MCF 10A (cell line): ENCODE data around the gene LMTK2. TPM values are rescaled to one million over a fixed set of nuclear protein-coding genes. Genes with fewer than 3 reads are reported as not detected.

Experiments
- BruUV-seq: library from RNA; stranded (reverse); fragments of 400-500 nt; replicated peaks from 2 replicates; lab custom pipeline; 2021; lab: Mats Ljungman, UMichigan
- CTCF ChIA-PET: fragments of 300-600 bp; sonication (Branson Sonifier 250); formaldehyde crosslinking; extraction: SDS; loops from one replicate; lab custom pipeline; 2021; ENCODE audit warnings: antibody characterized with exemption, inconsistent platforms; lab: Yijun Ruan, JAX
- POLR2A ChIA-PET: fragments of 300-600, 350-650 bp; sonication (Branson Sonifier 250); formaldehyde crosslinking; extraction: SDS; loops from one replicate; lab custom pipeline; 2020; ENCODE audit warnings: antibody characterized with exemption, inconsistent platforms; lab: Yijun Ruan, JAX
- DNase-seq: peaks from one replicate; pipeline ENCODE4 v3.0.0-alpha.2; 2018; ENCODE audit not compliant: unreplicated experiment
- H3K27ac Mint-ChIP-seq: one replicate; pipeline ENCODE4 v1.8.0; 2022; ENCODE audit warnings: mild to moderate bottlenecking, low read depth, mixed read lengths; ENCODE audit not compliant: unreplicated experiment
- H3K27me3 Mint-ChIP-seq: one replicate; pipeline ENCODE4 v1.8.0; 2022; ENCODE audit warnings: mixed read lengths; ENCODE audit not compliant: insufficient read depth, unreplicated experiment
- H3K36me3 Mint-ChIP-seq: one replicate; pipeline ENCODE4 v1.8.0; 2022; ENCODE audit warnings: mild to moderate bottlenecking, moderate library complexity, mixed read lengths; ENCODE audit not compliant: insufficient read depth, unreplicated experiment
- H3K4me1 Mint-ChIP-seq: one replicate; pipeline ENCODE4 v1.8.0; 2022; ENCODE audit warnings: mixed read lengths; ENCODE audit not compliant: insufficient read depth, unreplicated experiment
- H3K4me3 Mint-ChIP-seq: one replicate; pipeline ENCODE4 v1.8.0; 2022; ENCODE audit warnings: mild to moderate bottlenecking, moderate library complexity, mixed read lengths; ENCODE audit not compliant: unreplicated experiment
- H3K9me3 Mint-ChIP-seq: one replicate; pipeline ENCODE4 v1.8.0; 2022; ENCODE audit warnings: mixed read lengths; ENCODE audit not compliant: unreplicated experiment
- intact Hi-C: fragments of 100-400 bp; cut with micrococcal nuclease; formaldehyde crosslinking; loops from 2 replicates; pipeline ENCODE4 v1.14.1; 2022
- total RNA-seq: library from RNA; stranded (reverse); gene quantifications from 2 replicates; pipeline ENCODE4 v1.2.3, GENCODE V29; 2022
- TF ChIP-seq, protein P1 (sequence below): fragments of 200-600 bp; IDR thresholded peaks from one replicate; pipeline ENCODE4 v1.8.0; 2022; ENCODE audit warnings: antibody characterized with exemption, mild to moderate bottlenecking; ENCODE audit not compliant: unreplicated experiment

Gene LMTK2
- total RNA-seq, 1 experiment from 2014 or later, result 16.8 TPM

DNA sequence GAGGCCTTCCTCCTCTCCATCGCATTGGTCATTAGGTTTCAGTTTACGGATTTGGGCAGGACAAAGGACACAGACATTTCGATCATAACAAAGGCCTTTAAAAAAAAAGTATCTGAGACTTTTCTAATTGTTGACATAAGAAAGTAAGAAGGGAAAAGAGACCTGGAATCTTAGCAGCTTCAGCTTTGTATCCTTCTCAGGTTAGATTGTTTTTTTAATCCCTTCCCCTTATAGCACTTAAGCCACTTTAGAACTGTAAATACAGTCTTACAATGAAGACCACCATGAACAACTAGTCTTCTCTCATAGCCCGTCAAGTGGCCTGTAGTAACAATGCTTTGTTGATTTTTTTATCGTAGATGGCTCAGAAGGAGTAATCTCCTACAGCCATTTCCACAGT, 45.2 kb downstream of the LMTK2 start:
- Mint-ChIP-seq H3K27ac (no peak overlapping the region), H3K4me3 (no peak overlapping the region), H3K27me3 (no peaks in the 10 kb centered on the region), H3K9me3 (no peaks in the 10 kb centered on the region), H3K36me3 (peaks cover 55% of the 10 kb centered on the region), H3K4me1 (no peaks in the 10 kb centered on the region)
- TF ChIP-seq, protein P1, sequence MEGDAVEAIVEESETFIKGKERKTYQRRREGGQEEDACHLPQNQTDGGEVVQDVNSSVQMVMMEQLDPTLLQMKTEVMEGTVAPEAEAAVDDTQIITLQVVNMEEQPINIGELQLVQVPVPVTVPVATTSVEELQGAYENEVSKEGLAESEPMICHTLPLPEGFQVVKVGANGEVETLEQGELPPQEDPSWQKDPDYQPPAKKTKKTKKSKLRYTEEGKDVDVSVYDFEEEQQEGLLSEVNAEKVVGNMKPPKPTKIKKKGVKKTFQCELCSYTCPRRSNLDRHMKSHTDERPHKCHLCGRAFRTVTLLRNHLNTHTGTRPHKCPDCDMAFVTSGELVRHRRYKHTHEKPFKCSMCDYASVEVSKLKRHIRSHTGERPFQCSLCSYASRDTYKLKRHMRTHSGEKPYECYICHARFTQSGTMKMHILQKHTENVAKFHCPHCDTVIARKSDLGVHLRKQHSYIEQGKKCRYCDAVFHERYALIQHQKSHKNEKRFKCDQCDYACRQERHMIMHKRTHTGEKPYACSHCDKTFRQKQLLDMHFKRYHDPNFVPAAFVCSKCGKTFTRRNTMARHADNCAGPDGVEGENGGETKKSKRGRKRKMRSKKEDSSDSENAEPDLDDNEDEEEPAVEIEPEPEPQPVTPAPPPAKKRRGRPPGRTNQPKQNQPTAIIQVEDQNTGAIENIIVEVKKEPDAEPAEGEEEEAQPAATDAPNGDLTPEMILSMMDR, result no peak
- CTCF ChIA-PET, result interaction anchor here (1.2 kb wide), 1 partner anchor 17 kb away, joined by 3 read pairs; no protein-coding TSS in a partner anchor
- BruUV-seq, result no TSS peak
- POLR2A ChIA-PET, result interaction anchor here (0.6 kb wide), 1 partner anchor 1427 kb away, joined by 3 read pairs; no protein-coding TSS in a partner anchor
- DNase-seq, result no peak
- intact Hi-C loops, result no loop called here

DNA sequence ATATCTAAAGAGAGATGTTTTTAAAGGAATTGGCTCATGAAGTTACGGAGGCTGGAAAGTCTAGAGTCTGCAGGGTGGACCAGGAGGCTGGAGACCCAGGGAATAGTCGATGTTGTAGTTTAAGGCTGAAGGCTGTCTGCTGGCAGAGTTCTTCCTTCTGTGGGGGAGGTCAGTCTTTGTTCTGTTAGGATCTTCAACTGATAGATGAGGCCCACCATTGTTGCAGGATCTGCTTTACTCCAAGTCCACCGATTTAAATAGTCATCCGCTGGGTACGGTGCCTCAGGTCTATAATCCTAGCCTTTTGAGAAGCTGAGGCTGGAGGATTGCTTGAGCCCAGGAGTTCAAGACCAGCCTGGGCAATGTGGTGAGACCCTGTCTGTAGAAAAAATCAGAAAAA, 50.0 kb downstream of the LMTK2 start:
- Mint-ChIP-seq H3K27ac (no peak overlapping the region), H3K9me3 (no peaks in the 10 kb centered on the region), H3K4me1 (no peaks in the 10 kb centered on the region), H3K27me3 (no peaks in the 10 kb centered on the region), H3K36me3 (peaks cover 34% of the 10 kb centered on the region), H3K4me3 (no peak overlapping the region)
- POLR2A ChIA-PET, result no interaction called here
- CTCF ChIA-PET, result interaction anchor here (0.6 to 2.1 kb wide), 5 partner anchors 9 to 143 kb away, joined by 3 to 18 read pairs (median 4); no protein-coding TSS in a partner anchor
- intact Hi-C loops, result no loop called here
- no peak for DNase-seq
- TF ChIP-seq, protein P1, result no peak
- no TSS peak for BruUV-seq

DNA sequence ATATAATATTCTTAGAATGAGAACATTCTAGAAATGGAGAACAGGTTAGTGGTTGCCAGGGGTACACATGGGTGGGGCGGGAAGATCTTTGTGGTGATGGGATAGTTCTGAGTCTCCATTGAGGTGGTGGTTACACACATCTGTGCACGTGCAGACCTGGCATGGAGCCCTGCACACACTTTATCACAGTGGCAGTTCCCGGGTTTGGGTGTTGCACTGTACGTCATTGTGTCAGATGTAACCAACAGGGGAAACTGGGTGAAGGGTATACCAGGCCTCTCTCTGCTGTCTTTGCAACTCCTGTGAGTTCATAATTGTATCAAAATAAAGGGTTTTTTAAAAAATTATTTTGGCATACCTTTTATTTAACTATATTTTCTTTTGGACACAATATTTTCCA, 51.1 kb downstream of the LMTK2 start:
- no peaks in the 10 kb centered on the region for H3K4me1 Mint-ChIP-seq
- no peak overlapping the region for H3K27ac Mint-ChIP-seq
- TF ChIP-seq, protein P1, result no peak
- DNase-seq, result no peak
- intact Hi-C loops, result no loop called here
- no TSS peak for BruUV-seq
- H3K27me3 Mint-ChIP-seq, result no peaks in the 10 kb centered on the region
- CTCF ChIA-PET, result interaction anchor here (0.6 to 26.1 kb wide), 2 partner anchors 139 to 166 kb away, joined by 3 to 739 read pairs; no protein-coding TSS in a partner anchor
- H3K9me3 Mint-ChIP-seq, result no peaks in the 10 kb centered on the region
- H3K36me3 Mint-ChIP-seq, result peaks cover 25% of the 10 kb centered on the region
- H3K4me3 Mint-ChIP-seq, result no peak overlapping the region
- POLR2A ChIA-PET, result no interaction called here

DNA sequence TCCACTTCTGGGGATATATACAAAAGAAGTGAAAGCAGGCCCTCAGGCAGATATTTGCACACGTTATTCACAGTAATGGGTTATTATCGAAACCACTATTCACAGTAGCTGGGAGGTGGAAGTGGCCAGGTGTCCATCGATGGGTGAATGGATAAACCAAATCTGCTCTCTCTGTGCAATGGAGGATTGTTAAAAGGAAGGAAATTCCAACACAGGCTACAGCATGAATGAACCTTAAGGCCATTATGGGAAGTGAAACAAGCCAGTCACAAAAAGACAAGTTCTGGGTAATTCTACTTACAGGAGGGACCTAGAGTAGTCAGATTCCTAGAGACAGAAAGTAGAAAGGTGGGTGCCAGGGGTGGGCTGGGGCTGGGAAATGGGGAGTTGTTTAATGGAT, 56.1 kb downstream of the LMTK2 start:
- intact Hi-C loops, result loop anchor here (10.0 kb wide), 1 partner anchor 288 kb away; the partner anchor contains the start of gene ASNS
- Mint-ChIP-seq H3K36me3 (peaks cover 14% of the 10 kb centered on the region), H3K4me3 (no peak overlapping the region), H3K27ac (no peak overlapping the region), H3K4me1 (peaks cover 9% of the 10 kb centered on the region), H3K9me3 (no peaks in the 10 kb centered on the region), H3K27me3 (no peaks in the 10 kb centered on the region)
- BruUV-seq, result no TSS peak
- CTCF ChIA-PET, result interaction anchor here (1.6 to 26.1 kb wide), 3 partner anchors 24 to 144 kb away, joined by 5 to 739 read pairs (median 87); partner anchors contain the start of gene LMTK2
- POLR2A ChIA-PET, result interaction anchor here (0.7 to 3.0 kb wide), 3 partner anchors 19 to 29 kb away, joined by 3 to 11 read pairs (median 5); no protein-coding TSS in a partner anchor
- TF ChIP-seq, protein P1, result no peak
- no peak for DNase-seq
